DND-41 (cell line): Measurements from ENCODE around the gene MMEL1.

Experiments used
- ATAC-seq: fragments of 200-7000 bp; cut with Tn5 transposase; 3 replicates; pipeline ENCODE4 v1.9.1; 2021; ENCODE audit warnings: low read depth; ENCODE audit not compliant: insufficient read depth
- DNase-seq: peaks from one replicate; pipeline ENCODE4 v3.0.0-alpha.2; 2020
- H2AFZ ChIP-seq: 2 replicates; pipeline ENCODE4 v1.6.0; 2012; ENCODE audit warnings: low read depth, low read length
- H3K27ac ChIP-seq: 2 replicates; pipeline ENCODE4 v1.5.1; 2012; ENCODE audit warnings: low read length, inconsistent platforms
- H3K27me3 ChIP-seq: fragments of 200-600 bp; sonication (generic); 2 replicates; pipeline ENCODE4 v1.6.0; 2012; ENCODE audit warnings: low read length, mild to moderate bottlenecking, inconsistent platforms; ENCODE audit not compliant: insufficient read depth, poor library complexity
- H3K36me3 ChIP-seq: 2 replicates; pipeline ENCODE4 v1.5.1; 2012; ENCODE audit warnings: low read length, inconsistent platforms; ENCODE audit not compliant: insufficient read depth
- H3K4me1 ChIP-seq: 2 replicates; pipeline ENCODE4 v1.5.1; 2012; ENCODE audit warnings: mild to moderate bottlenecking, low read length; ENCODE audit not compliant: insufficient read depth
- H3K4me2 ChIP-seq: 2 replicates; pipeline ENCODE4 v1.6.0; 2012; ENCODE audit warnings: mild to moderate bottlenecking, moderate library complexity, low read length, inconsistent platforms; ENCODE audit not compliant: insufficient read depth
- H3K4me3 ChIP-seq, 2 experiments: fragments of 200-600 bp in 1 of 2; shearing (Covaris generic) in 1 of 2; 2 replicates each; pipeline ENCODE4 v1.5.1; 2012 to 2016; ENCODE audit warnings: inconsistent platforms in 2 of 2, low read length in 2 of 2, mild to moderate bottlenecking in 2 of 2, low read depth in 1 of 2, moderate library complexity in 1 of 2
- H3K79me2 ChIP-seq: 2 replicates; pipeline ENCODE4 v1.6.0; 2012; ENCODE audit warnings: low read length, inconsistent platforms; ENCODE audit not compliant: insufficient read depth
- H3K9ac ChIP-seq: 2 replicates; pipeline ENCODE4 v1.6.0; 2012; ENCODE audit warnings: low read depth, mild to moderate bottlenecking, inconsistent platforms, low read length, moderate library complexity
- H3K9me3 ChIP-seq: 2 replicates; pipeline ENCODE4 v1.5.1; 2012; ENCODE audit warnings: low read length, moderate library complexity, mild to moderate bottlenecking, inconsistent platforms; ENCODE audit not compliant: insufficient read depth, severe bottlenecking
- H4K20me1 ChIP-seq: 2 replicates; pipeline ENCODE4 v1.6.0; 2012; ENCODE audit warnings: low read length; ENCODE audit not compliant: insufficient read depth
- CTCF ChIP-seq: IDR thresholded peaks from 2 replicates; pipeline ENCODE4 v1.5.1; 2012; ENCODE audit warnings: borderline replicate concordance, low read length, moderate library complexity, mild to moderate bottlenecking; ENCODE audit not compliant: poor library complexity, severe bottlenecking; ENCODE audit errors: extremely low read depth
- EZH2 ChIP-seq: IDR thresholded peaks from 3 replicates; pipeline ENCODE4 v1.6.1; 2012; ENCODE audit warnings: borderline replicate concordance, low read depth, mild to moderate bottlenecking, moderate library complexity, low read length, inconsistent platforms; ENCODE audit not compliant: severe bottlenecking

MMEL1 gene

GRCh38 chr1:2635361-2636010, 2.7 kb upstream of the MMEL1 start:
- H2AFZ ChIP-seq, result no peak overlapping the region
- DNase-seq (no peak), ATAC-seq (no peak)
- H3K79me2 ChIP-seq, result no peaks in the 10 kb centered on the region
- no peak overlapping the region for H3K4me2 ChIP-seq
- no peaks in the 10 kb centered on the region for H3K27me3 ChIP-seq
- peaks cover 21% of the 10 kb centered on the region for H3K9me3 ChIP-seq
- no peak overlapping the region for H3K9ac ChIP-seq
- no peak overlapping the region for H3K27ac ChIP-seq
- TF ChIP-seq CTCF, result no peak
- no peaks in the 10 kb centered on the region for H3K36me3 ChIP-seq
- no peak overlapping the region for H3K4me3 ChIP-seq
- H3K4me1 ChIP-seq, result no peaks in the 10 kb centered on the region
- H4K20me1 ChIP-seq, result no peaks in the 10 kb centered on the region

DNA sequence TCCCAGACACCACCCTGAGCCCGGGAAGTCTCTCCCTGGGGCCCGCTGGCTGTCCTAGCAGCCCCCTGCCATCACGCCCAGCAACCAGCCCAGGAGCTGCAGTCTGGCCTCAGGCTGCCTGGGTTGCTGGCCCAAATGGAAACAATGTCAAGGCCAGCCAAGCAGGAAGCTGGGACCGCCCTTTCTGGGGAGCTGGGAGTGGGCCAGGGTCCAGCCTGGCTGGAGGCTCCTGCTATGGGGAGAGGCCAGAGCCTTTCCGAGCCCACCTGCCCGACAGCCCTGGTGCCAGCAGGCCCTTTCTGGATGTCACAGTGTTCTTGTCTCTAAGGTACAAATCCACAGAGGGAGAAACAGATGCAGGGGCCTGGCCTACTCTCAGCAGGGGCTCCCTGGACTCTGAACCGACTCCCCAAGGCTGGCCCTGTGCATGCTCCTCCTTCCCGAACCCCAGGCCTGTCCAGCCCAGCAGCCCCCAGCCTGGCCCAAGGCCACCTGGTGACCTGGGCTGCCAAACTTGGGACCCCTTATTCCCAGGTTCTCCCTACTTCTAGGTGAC, 1.2 kb upstream of the MMEL1 start:
- H3K9ac ChIP-seq, result no peak overlapping the region
- no peaks in the 10 kb centered on the region for H4K20me1 ChIP-seq
- H3K27me3 ChIP-seq, result no peaks in the 10 kb centered on the region
- no peaks in the 10 kb centered on the region for H3K36me3 ChIP-seq
- no peak overlapping the region for H3K4me3 ChIP-seq
- no peak for DNase-seq
- peaks cover 24% of the 10 kb centered on the region for H3K9me3 ChIP-seq
- H3K4me2 ChIP-seq, result no peak overlapping the region
- no peaks in the 10 kb centered on the region for H3K4me1 ChIP-seq
- no peak for TF ChIP-seq CTCF
- TF ChIP-seq EZH2, result no peak
- H3K27ac ChIP-seq, result no peak overlapping the region
- H2AFZ ChIP-seq, result no peak overlapping the region
- no peaks in the 10 kb centered on the region for H3K79me2 ChIP-seq
- ATAC-seq, result no peak

DNA sequence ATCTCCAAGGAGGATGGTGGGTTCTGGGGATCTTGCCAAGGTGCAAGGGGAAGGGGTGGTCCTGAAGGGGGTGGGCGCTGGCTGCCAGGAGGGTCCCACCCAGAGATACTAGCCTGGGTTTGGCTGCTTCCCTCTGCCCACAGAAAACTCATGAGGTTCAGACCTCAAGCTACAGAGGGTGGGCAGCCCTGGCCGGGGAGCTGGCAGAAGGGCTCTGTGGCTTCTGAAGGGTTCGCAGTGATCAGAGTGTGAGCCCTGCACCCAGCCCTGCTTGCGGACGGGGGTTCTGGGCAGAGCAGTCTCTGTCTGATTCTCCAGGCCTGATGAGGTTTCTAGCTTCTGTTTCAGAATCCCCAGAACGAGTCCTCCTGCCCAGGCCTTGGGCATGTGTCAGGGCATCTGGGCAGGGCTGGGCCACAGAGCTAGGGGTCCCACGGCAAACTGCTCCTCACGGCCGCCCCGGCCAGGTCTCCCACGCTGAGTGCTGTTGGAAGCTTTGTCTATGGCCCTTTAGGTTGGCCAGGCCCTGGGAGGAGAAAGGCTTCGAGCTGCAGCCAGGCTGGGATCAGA, 635 bp upstream of the MMEL1 start:
- no peak overlapping the region for H3K27ac ChIP-seq
- peaks cover 24% of the 10 kb centered on the region for H3K9me3 ChIP-seq
- ATAC-seq (no peak), DNase-seq (no peak)
- no peak overlapping the region for H3K4me2 ChIP-seq
- no peak for TF ChIP-seq EZH2
- TF ChIP-seq CTCF, result no peak
- H2AFZ ChIP-seq, result no peak overlapping the region
- no peaks in the 10 kb centered on the region for H3K79me2 ChIP-seq
- H4K20me1 ChIP-seq, result no peaks in the 10 kb centered on the region
- no peak overlapping the region for H3K4me3 ChIP-seq
- H3K4me1 ChIP-seq, result no peaks in the 10 kb centered on the region
- H3K36me3 ChIP-seq, result no peaks in the 10 kb centered on the region
- no peaks in the 10 kb centered on the region for H3K27me3 ChIP-seq
- no peak overlapping the region for H3K9ac ChIP-seq
